ENCODE data around the gene EDEM2. TPM values are rescaled to one million over a fixed set of nuclear protein-coding genes. Genes with fewer than 3 reads are reported as not detected.
"Not testable (repeated sequence)": the region's sequence is repeated elsewhere in the genome, so short reads cannot be mapped to it uniquely, and the experiment has no call there.

Gene EDEM2
- total RNA-seq, 2 experiments from 2014 or later: 18.8 to 19.0 TPM

GRCh38 chr20:35101620-35102019 is 45.5 kb downstream of the EDEM2 start:
- CTCF ChIA-PET: no interaction called here
- POLR2A ChIA-PET: no interaction called here

- POLR2A ChIA-PET: no interaction called here
- CTCF ChIA-PET: interaction anchor here (0.6 to 4.7 kb wide), 5 partner anchors 11 to 273 kb away, joined by 3 to 35 read pairs (median 5); partner anchors contain the start of gene EDEM2
Measured at GRCh38 chr20:35093267-35093884, 53.8 kb downstream of the EDEM2 start.

- ChIA-PET CTCF (interaction anchor here (0.6 to 4.7 kb wide), 8 partner anchors 9 to 272 kb away, joined by 3 to 35 read pairs (median 3); no protein-coding TSS in a partner anchor), POLR2A (interaction anchor here (0.6 to 0.7 kb wide), 2 partner anchors 13 to 54 kb away, joined by 3 to 13 read pairs; no protein-coding TSS in a partner anchor)
Measured at GRCh38 chr20:35092524-35093266, 54.4 kb downstream of the EDEM2 start, which contains the start of gene TRPC4AP. Gene TRPC4AP, minus strand, starts transcription at chr20:35092807. Its CDS starts 26 bp downstream, at chr20:35092781.

GRCh38 chr20:35091816-35092523 is 55.2 kb downstream of the EDEM2 start:
- POLR2A ChIA-PET: interaction anchor here (0.7 kb wide), 1 partner anchor 54 kb away, joined by 3 read pairs; no protein-coding TSS in a partner anchor
- CTCF ChIA-PET: interaction anchor here (0.6 to 1.9 kb wide), 6 partner anchors 8 to 217 kb away, joined by 3 to 5 read pairs (median 3); no protein-coding TSS in a partner anchor

GRCh38 chr20:35088231-35089145 is 58.6 kb downstream of the EDEM2 start:
- POLR2A ChIA-PET: no interaction called here
- CTCF ChIA-PET: interaction anchor here (0.9 kb wide), 1 partner anchor 31 kb away, joined by 4 read pairs; no protein-coding TSS in a partner anchor

GRCh38 chr20:35087791-35088190 is 59.3 kb downstream of the EDEM2 start:
- ChIA-PET POLR2A (no interaction called here), CTCF (no interaction called here)

GRCh38 chr20:35087355-35087754 is 59.8 kb downstream of the EDEM2 start:
- ChIA-PET POLR2A (interaction anchor here (0.7 kb wide), 1 partner anchor 37 kb away, joined by 4 read pairs; no protein-coding TSS in a partner anchor), CTCF (no interaction called here)

- CTCF ChIA-PET: interaction anchor here (1.0 to 1.7 kb wide), 4 partner anchors 11 to 164 kb away, joined by 3 to 4 read pairs (median 4); no protein-coding TSS in a partner anchor
- POLR2A ChIA-PET: interaction anchor here (0.6 to 1.0 kb wide), 5 partner anchors 11 to 1423 kb away, joined by 3 to 9 read pairs (median 3); partner anchors contain the start of genes CEP250 and MMP24OS
Measured at GRCh38 chr20:35085477-35086225, 61.5 kb downstream of the EDEM2 start.

- POLR2A ChIA-PET: interaction anchor here (0.6 to 1.0 kb wide), 3 partner anchors 11 to 370 kb away, joined by 3 to 9 read pairs (median 3); partner anchors contain the start of genes CEP250 and MMP24OS
- CTCF ChIA-PET: interaction anchor here (1.0 to 1.7 kb wide), 4 partner anchors 11 to 163 kb away, joined by 3 to 4 read pairs (median 4); no protein-coding TSS in a partner anchor
Measured at GRCh38 chr20:35084998-35085397, 62.1 kb downstream of the EDEM2 start.

- CTCF ChIA-PET: interaction anchor here (0.7 kb wide), 1 partner anchor 224 kb away, joined by 6 read pairs; no protein-coding TSS in a partner anchor
- POLR2A ChIA-PET: not testable (repeated sequence)
Measured at GRCh38 chr20:35080348-35080642, 66.8 kb downstream of the EDEM2 start.

GRCh38 chr20:35079472-35080347 is 67.4 kb downstream of the EDEM2 start:
- ChIA-PET POLR2A (interaction anchor here (0.7 kb wide), 1 partner anchor 13 kb away, joined by 13 read pairs; the partner anchor contains the start of gene TRPC4AP), CTCF (interaction anchor here (0.7 to 0.8 kb wide), 3 partner anchors 121 to 223 kb away, joined by 3 to 6 read pairs (median 3); no protein-coding TSS in a partner anchor)

- ChIA-PET POLR2A (interaction anchor here (0.6 kb wide), 1 partner anchor 35 kb away, joined by 3 read pairs; no protein-coding TSS in a partner anchor), CTCF (no interaction called here)
Measured at GRCh38 chr20:35077872-35078271, 69.3 kb downstream of the EDEM2 start.

- POLR2A ChIA-PET: interaction anchor here (0.6 kb wide), 1 partner anchor 35 kb away, joined by 3 read pairs; no protein-coding TSS in a partner anchor
- CTCF ChIA-PET: no interaction called here
Measured at GRCh38 chr20:35077341-35077740, 69.8 kb downstream of the EDEM2 start.

- CTCF ChIA-PET, POLR2A ChIA-PET: not testable (repeated sequence)
Measured at GRCh38 chr20:35071436-35072153, 75.5 kb downstream of the EDEM2 start.

GRCh38 chr20:35066194-35066593 is 80.9 kb downstream of the EDEM2 start:
- ChIA-PET CTCF (interaction anchor here (0.6 kb wide), 1 partner anchor 30 kb away, joined by 3 read pairs; no protein-coding TSS in a partner anchor), POLR2A (no interaction called here)

Data from activated CD8-positive, alpha-beta memory T cell treated with anti-CD3 and anti-CD28 coated beads for 36 hours (primary cell).